HL-60/S4 treated with retinoic acid at 250 ng/mL for 4 days and 3 days (cell line): Measurements from ENCODE around the gene CACNA1H.
"Not testable (repeated sequence)": the region's sequence is repeated elsewhere in the genome, so short reads cannot be mapped to it uniquely, and the experiment has no call there.

Experiments
- in situ Hi-C: fragments of 300-500 bp; cut with MboI; formaldehyde crosslinking; loops from 2 replicates; pipeline ENCODE4 v1.7.0; 2022; ENCODE audit warnings: low sequenced_read_pairs

Gene CACNA1H

DNA sequence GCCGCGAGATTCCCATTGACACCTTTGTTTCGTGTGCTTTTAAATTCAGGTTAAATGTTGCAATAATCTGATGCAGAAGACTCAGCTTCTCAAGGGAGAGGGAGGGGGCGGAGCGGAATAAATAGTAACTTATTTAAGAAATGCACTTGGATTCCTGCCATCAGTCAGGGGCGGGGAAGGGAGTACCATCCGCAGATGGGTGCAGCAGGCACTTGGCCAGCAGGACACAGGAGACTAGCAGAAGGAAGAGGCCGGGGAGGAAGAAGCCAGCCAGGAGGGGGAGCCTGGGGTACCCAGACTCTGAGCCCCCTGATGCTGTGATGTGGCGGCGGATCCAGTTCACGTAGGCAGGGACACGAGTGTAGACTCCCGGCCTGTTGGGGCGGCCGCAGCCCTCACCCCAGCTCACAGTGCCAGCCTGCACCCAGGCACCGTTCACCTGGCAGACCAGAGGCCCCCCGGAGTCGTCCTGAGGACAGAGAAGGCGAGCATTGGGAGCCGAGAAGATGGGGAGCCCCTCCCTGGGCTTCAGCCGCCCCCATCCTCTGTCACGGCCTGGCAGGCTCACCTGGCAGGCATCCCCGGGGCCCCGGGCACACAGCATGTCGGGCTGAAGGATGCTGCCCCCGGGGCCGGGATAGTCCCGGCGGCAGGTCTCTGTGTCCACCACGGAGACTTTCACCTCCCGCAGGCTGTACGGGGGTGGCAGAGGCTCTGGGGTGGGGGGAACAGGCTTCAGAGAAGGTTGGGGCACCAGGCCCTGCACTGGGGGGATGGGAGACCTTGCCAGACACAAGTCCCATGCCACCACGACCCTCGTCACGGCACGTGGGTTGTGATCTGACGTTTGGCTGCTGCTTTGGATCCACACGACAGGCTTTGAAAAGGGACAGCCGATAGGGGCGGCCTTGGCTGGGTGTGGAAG, 69.0 kb downstream of the CACNA1H start:
- in situ Hi-C loops = no loop called here

- in situ Hi-C loops = no loop called here
These were observed 69.8 kb downstream of the CACNA1H start for GRCh38 chr16:1222553-1223354.

DNA sequence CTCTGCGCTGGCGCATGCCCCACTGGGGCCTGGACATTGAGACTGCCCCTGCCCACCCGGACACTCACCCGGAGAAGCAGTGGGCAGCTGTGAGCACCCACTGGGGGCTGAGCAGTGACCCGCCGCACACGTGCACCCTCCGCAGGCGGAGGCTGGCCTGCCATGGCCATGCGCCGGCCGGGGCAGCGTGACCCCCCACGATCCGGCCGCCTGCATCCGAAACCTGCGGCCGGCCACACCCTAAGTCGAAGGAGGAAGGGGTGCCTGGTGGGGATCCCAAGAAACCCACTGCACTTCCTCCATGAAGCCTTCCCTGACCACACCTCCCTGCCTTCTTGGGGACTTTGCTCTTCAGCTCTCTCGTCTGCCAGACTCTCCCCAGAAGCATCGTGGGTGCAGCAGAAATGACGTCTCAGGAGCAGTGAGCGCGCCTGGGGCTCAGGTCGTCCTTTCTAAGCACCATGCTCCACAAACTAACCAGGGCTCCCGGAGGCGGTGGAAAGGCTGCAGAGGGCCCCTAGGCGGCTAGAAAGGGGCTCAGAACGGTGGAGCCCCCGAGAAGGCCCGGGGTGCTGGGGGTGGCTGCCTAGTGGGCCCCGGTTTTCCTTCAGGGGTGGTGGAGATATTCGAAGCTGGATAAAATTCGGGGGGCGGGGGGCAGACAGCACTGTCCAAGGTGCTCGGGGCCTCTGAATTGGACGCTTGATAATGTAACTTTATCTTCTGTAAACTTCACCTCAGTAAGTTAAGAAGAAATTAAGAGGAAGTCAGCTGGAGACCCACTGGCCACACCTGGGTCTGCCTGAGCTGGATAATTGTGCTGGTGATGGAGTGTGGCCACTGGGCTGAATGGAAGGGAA, 70.7 kb downstream of the CACNA1H start:
- in situ Hi-C loops = no loop called here

- in situ Hi-C loops = no loop called here
These were observed 71.7 kb downstream of the CACNA1H start for GRCh38 chr16:1224558-1224957.

- in situ Hi-C loops = no loop called here
These were observed 72.1 kb downstream of the CACNA1H start, which contains the start of gene TPSG1 for GRCh38 chr16:1225051-1225451. Gene TPSG1 (minus strand): TSS chr16:1225268. CDS start chr16:1225252, 16 bp downstream.

- in situ Hi-C loops = not testable (repeated sequence)
These were observed 72.9 kb downstream of the CACNA1H start for GRCh38 chr16:1225728-1226311.

GRCh38 chr16:1226692-1227091, 73.8 kb downstream of the CACNA1H start:
- in situ Hi-C loops = not testable (repeated sequence)

GRCh38 chr16:1228227-1228626, 75.3 kb downstream of the CACNA1H start:
- in situ Hi-C loops = not testable (repeated sequence)

DNA sequence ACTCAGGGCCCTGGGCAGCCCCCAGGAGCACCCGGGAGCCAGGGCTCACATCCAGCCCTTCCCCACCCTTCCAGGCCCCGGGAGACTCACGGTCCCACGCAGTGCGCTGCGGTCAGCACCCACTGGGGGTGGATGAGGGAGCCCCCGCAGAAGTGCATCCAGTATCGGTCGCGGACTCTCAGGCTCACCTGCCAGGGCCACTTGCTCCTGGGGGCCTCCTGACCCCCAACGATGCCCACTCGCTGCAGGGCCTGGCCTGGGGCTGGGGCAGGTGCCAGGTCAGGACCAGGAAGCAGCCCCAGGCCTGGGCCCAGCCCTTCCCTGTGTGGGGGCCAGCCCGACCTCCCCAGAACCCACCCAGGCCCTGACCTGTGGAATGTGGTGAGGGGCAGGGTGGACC, 76.6 kb downstream of the CACNA1H start:
- in situ Hi-C loops = not testable (repeated sequence)

- in situ Hi-C loops = not testable (repeated sequence)
These were observed 77.2 kb downstream of the CACNA1H start, which contains the start of gene TPSB2 for GRCh38 chr16:1230084-1230470. Gene TPSB2 (minus strand): TSS chr16:1230184. CDS start chr16:1229951, 233 bp downstream.

DNA sequence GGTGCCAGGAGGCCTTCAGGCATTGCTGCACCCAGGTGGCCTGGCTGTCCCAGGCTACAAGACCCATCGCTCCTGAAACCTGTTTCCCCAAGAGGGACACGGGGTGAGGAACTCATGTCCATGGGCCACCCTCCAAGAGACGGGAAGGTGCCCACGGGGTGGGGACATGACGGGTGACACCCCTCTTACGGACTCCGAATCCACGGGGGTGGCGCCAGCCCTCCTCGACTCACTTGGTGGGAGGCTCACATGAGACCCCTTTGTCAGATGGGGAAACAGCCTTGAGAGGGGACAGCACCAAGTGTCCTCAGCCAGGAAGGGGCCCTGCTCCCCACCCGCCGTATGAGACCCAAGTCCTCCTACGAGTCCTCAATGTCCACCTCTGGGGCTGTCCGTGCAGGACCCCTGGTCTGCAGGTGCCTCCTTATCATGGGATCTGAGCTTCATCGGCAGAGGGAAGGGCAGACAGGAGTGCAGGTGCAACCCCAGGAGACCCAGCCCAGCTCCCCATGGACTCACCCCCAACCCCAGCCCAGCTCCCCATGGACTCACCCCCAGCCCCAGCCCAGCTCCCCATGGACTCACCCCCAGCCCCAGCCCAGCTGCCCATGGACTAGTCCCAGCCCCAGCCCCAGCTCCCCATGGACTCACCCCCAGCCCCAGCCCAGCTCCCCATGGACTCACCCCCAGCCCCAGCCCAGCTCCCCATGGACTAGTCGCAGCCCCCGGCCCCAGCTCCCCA, 77.7 kb downstream of the CACNA1H start:
- in situ Hi-C loops = not testable (repeated sequence)

DNA sequence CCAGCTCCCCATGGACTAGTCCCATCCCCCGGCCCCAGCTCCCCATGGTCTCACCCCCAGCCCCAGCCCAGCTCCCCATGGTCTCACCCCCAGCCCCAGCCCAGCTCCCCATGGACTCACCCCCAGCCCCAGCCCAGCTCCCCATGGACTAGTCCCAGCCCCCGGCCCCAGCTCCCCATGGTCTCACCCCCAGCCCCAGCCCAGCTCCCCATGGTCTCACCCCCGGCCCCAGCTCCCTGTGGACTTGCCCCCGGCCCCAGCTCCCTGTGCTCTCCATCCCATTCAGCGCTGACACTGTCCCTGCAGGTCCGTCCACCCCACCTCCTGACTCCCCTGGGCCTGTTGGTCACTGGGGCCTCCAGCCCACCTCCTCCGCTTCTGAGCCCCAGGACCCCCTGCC, 78.4 kb downstream of the CACNA1H start:
- in situ Hi-C loops = not testable (repeated sequence)

- in situ Hi-C loops = not testable (repeated sequence)
These were observed 79.3 kb downstream of the CACNA1H start for GRCh38 chr16:1232049-1232748.

GRCh38 chr16:1236659-1237058, 83.8 kb downstream of the CACNA1H start:
- in situ Hi-C loops = not testable (repeated sequence)

- in situ Hi-C loops = no loop called here
These were observed 85.1 kb downstream of the CACNA1H start for GRCh38 chr16:1237990-1238389.

DNA sequence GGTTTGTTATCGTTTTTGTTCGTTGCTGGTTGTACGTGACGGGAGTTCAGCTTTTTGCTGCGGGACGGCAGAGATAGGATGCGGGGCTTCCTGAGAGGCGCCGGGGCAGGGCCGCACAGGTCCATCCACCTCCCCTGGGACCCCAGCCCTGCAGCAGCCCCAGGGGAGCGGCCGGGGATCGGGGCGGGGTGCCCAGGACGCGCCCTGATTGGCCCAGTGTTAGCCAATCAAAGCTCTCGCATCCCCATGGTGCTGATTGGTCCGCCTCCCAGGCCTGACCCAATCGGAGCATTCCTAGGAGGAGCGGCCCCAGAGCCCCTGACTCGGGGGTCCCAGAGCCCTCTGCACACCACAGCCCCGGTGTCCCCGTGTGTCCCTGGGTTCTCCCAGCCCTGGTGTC, 86.0 kb downstream of the CACNA1H start:
- in situ Hi-C loops = not testable (repeated sequence)

DNA sequence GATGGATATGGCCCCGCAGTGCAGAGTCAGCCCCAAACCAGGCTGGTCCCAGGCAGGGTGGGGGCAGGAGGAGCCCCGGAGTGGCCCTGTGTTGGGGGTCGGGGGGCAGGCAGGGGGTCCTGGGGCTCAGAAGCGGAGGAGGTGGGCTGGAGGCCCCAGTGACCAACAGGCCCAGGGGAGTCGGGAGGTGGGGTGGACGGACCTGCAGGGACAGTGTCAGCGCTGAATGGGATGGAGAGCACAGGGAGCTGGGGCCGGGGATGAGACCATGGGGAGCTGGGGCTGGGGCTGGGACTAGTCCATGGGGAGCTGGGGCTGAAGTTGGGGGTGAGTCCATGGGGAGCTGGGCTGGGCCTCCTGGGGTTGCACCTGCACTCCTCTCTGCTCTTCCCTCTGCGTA, 86.7 kb downstream of the CACNA1H start:
- in situ Hi-C loops = not testable (repeated sequence)

DNA sequence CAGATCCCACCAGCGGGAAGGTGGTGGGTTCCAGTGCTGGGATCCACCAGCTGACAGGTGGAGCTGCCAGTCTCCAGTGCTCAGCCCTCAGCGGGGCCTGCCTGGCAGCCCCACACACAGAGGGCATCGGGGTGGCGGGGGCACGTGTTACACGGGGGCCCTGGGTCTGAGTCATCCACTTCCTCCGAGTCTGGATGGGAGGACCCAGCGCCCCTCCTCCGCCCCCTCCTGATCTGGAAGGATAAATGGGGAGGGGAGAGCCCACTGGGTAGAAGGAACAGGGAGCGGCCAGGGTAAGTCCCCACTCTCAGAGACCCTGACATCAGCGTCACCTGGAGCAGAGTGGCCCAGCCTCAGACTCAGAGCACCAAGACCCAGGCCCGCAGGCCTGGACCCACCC, 87.5 kb downstream of the CACNA1H start, which contains the start of gene TPSAB1:
Gene TPSAB1, plus strand, starts transcription at position 270 of the 400 bp plus-strand sequence. CDS start 234 bp downstream, outside the sequence.
- in situ Hi-C loops = not testable (repeated sequence)

- in situ Hi-C loops = not testable (repeated sequence)
These were observed 88.2 kb downstream of the CACNA1H start for GRCh38 chr16:1241081-1241480.
